KOPT-K1 (cell line): ENCODE measurements around the gene KCNJ13.

Experiments used
- H3K27ac ChIP-seq: fragments of 200-600 bp; sonication (generic); 2 replicates; pipeline ENCODE4 v1.5.1; 2016; ENCODE audit warnings: antibody characterized with exemption, mild to moderate bottlenecking, low read depth, low read length; ENCODE audit not compliant: poor library complexity, severe bottlenecking
- H3K36me3 ChIP-seq: fragments of 200-600 bp; sonication (generic); 2 replicates; pipeline ENCODE4 v1.5.1; 2017; ENCODE audit warnings: antibody characterized with exemption, mild to moderate bottlenecking, low read length, moderate library complexity; ENCODE audit not compliant: insufficient read depth
- H3K9me3 ChIP-seq: fragments of 200-600 bp; sonication (generic); 2 replicates; pipeline ENCODE4 v1.5.1; 2017; ENCODE audit warnings: antibody characterized with exemption, low read length, mild to moderate bottlenecking; ENCODE audit not compliant: insufficient read depth, poor library complexity, severe bottlenecking

The KCNJ13 gene

DNA sequence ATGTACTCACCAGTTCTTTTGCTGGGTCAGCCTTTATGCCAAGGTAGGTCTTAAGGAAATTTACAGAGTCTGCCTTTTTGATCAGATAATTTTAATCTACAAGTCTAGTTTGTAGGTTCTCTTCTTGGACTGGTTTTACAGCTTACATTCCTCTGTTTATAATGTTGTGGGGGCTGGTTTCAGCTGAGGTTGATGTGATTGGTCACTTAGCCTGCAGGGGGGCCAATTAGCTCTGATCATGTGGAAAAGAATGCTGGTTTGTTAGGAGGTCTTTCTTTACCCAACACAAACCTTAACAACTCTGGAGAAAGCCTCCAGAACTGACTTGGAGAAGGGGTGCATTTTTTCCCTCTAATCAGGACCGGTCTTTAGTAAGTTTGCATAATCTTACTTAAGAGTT is at the start of gene KCNJ13:
KCNJ13 (minus strand) TSS at position 131 of the 400 bp plus-strand sequence. CDS start 5,203 bp downstream, outside the sequence.
- Histone ChIP-seq H3K36me3 (peaks cover 42% of the 10 kb centered on the region), H3K27ac (no peak within 1 kb of the TSS)

DNA sequence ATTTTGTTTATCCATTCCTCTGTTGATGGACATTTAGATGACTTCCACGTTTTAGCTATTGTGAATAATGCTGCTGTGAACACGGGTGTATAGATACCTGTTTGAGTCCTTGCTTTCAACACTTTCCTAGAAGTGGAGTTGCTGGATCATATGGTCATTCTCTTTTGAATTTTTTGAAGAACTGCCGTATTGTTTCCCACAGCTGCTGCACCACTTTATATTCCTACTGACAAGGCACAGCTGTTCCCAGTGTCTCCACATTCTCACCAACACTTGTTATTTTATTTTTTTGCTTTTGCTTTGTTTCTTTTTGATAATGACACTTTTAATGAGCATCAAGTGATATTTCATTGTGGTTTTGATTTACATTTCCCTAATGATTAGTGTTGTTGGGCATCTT is 41.4 kb upstream of the KCNJ13 start:
- H3K27ac ChIP-seq, result no peak overlapping the region
- peaks cover 96% of the 10 kb centered on the region for H3K36me3 ChIP-seq

More for the DNA sequence above, at the start of gene KCNJ13:
- H3K9me3 ChIP-seq, result no peaks in the 10 kb centered on the region

DNA sequence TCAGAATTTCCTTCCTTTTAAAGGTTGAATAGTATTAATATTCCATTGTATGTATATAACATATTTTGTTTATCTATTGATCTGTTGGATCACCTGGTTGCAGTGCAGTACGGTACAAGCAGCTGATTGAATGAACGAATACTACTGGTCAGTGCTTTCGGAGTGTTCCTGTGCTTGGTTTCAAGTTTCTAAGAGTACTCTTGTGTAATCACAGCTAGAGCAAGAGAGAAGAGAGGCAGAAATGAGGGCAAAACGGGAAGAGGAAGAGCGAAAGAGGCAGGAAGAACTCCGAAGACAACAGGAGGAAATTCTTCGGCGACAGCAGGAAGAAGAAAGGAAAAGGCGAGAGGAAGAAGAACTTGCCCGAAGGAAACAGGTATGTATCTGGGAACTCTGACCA is 40.3 kb upstream of the KCNJ13 start:
- Histone ChIP-seq H3K9me3 (no peaks in the 10 kb centered on the region), H3K27ac (no peak overlapping the region), H3K36me3 (peaks cover 99% of the 10 kb centered on the region)

More for the DNA sequence above, 41.4 kb upstream of the KCNJ13 start:
- no peaks in the 10 kb centered on the region for H3K9me3 ChIP-seq

DNA sequence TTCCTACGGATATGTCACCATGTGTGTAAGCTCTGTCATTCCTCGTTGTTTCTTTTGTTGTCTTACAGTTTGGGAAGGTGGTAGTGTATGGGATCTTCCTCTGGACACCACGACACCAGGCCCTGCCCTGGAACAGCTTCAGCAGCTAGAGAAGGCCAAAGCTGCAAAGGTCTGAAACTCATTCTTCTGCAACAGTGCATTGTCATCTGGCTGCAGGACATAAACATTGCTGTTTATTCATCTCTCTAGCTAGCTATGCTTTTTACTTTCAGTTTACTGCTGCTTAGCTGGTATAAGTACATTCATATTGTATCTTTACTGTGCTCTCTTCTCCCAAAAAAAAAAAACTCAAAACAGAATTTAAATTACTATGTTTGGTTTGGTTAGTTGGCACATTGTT is 39.2 kb upstream of the KCNJ13 start:
- Histone ChIP-seq H3K9me3 (no peaks in the 10 kb centered on the region), H3K36me3 (peaks cover 99% of the 10 kb centered on the region), H3K27ac (no peak overlapping the region)

DNA sequence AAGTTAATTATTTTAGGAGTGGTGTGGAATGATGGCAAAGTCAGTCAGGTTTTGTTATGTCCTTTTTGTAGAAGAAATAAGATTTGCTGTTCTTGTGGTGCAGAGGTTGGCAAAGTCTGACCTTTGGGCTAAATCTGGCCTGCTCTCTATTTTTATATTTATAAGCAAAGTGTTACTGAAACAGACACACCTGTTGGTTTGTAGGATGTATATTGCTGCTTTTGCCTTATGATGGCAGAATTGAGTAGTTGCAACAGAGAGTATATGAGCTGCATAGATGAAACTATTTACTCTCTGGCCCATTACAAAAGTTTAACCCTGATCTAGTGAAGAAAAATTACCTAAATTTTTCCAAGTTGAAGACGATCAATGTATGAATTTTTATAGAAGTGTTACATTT is 34.1 kb upstream of the KCNJ13 start:
- no peak overlapping the region for H3K27ac ChIP-seq
- no peaks in the 10 kb centered on the region for H3K9me3 ChIP-seq
- H3K36me3 ChIP-seq, result peaks cover 95% of the 10 kb centered on the region

DNA sequence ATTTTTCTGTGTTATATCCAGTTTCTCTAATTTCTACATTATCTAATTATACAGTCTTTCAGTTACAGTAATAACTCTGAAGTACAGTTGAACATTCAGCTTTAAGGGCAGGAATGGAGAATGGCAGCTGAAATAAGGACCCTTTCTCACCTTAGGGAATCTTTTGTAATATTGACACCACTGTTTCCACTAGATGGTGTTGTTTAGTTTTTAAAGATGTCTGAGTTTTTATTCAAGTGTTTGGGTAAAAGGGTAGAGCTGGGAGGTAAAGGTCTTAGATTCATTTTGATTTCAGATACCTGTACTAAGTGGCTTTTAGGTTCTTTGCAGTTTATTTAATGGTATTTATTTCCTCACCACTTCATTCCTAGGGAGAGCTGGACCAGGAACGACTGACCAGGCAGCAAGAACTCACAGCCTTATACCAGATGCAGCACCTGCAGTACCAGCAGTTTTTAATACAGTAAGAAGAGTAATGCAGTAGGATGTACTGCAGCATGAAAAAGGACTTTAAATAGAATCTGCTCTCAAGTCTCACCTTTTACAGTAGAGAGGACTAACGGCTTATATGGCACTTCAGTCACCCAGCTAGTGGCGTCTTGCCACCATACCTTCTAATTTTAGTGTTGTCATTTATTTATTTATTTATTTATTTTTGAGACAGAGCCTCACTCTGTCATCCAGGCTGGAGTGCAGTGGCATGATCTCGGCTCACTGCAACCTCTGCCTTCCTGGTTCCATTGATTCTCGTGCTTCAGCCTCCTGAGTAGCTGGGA is 33.2 kb upstream of the KCNJ13 start:
- Histone ChIP-seq H3K27ac (no peak overlapping the region), H3K36me3 (peaks cover 92% of the 10 kb centered on the region), H3K9me3 (no peaks in the 10 kb centered on the region)

DNA sequence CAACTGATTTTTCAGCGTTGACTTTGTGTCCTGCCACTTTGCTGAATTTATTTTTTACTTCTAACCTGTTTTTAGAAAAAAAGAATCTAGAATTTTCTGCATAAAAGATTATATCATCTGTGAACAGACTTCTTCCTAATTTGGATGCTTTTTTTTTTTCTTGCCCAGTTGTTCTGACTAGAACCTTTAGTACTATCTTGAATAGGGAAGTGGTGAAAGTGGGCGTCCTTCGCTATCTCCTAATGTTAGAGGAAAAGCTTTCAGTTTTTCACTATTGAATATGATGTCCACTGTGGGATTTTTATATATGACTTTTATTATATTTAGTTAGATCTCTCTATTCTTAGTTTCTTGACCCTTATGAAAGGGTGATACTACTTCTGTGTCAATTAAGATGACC is 25.7 kb upstream of the KCNJ13 start:
- Histone ChIP-seq H3K27ac (no peak overlapping the region), H3K9me3 (peaks cover 17% of the 10 kb centered on the region), H3K36me3 (peaks cover 72% of the 10 kb centered on the region)

DNA sequence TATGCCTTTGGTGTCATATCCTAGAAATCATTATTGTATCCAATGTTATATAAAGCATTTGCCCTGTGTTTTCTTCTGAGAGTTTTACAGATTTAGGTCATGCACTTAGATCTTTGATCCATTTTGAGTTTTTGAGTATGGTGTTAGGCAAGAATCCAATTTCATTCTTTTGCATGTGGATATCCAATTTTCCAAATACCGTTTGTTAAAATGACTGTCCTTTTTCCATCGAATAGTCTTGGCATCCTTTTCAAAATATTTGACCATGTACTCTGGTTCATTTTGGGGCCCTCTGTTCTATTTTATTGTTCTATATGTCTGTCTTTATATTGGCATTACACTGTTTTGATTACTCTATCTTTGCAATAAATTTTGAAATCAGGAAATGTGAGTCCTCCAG is 23.8 kb upstream of the KCNJ13 start:
- peaks cover 17% of the 10 kb centered on the region for H3K9me3 ChIP-seq
- H3K36me3 ChIP-seq, result peaks cover 72% of the 10 kb centered on the region
- H3K27ac ChIP-seq, result no peak overlapping the region

DNA sequence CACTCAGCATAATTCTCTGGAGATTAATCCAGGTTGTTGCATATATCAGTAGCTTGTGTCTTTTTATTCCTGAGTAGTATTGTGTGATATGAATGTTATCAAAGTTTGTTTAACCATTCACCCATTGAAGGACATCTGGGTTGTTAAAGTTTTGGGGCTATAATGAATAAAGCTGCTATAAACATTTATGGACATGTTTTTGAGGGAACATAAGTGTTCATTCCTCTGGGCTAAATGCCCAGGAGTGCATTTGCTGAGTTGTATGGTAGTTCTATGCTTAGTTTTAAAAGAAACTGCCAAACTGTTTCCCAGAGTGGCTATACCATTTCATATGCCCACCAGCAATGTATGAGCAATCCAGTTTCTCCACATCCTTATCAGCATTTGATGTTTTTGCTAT is 21.8 kb upstream of the KCNJ13 start:
- peaks cover 17% of the 10 kb centered on the region for H3K9me3 ChIP-seq
- H3K36me3 ChIP-seq, result peaks cover 89% of the 10 kb centered on the region
- H3K27ac ChIP-seq, result no peak overlapping the region

DNA sequence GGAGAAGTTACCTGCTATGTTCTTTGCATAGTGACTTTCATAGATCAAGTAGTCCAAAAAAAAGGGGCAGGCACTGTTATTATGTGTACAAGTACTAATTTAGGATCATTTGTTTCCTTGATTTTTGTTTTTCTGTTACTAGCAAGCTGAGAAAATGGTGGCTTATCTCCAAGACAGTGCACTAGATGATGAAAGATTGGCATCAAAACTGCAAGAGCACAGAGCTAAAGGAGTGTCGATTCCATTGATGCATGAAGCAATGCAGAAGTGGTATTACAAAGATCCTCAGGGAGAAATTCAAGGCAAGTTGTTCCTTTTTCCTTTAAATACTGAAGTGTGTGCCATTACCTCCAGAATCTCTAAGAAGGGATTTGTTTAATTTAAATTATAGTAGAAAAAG is 19.6 kb upstream of the KCNJ13 start:
- Histone ChIP-seq H3K9me3 (no peaks in the 10 kb centered on the region), H3K27ac (no peak overlapping the region), H3K36me3 (peaks cover 90% of the 10 kb centered on the region)

DNA sequence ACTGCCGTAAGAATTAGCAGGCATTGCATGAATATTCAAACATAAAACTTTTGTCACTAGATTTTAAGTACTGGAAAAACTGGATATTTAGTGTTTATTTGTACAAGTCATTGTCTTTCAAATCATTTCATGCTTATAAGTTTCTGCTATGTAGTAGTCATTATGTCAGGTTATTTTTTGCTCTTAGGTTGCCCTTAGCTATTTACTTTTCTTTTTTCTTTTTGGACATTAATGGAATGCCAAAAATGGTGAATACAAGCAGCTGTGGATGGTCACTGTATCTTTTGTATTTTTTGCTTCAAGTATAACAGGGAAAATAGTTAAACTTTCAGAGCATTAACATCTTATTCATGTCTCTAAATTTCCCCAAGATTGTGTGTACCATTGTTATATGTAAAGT is 18.6 kb upstream of the KCNJ13 start:
- Histone ChIP-seq H3K27ac (no peak overlapping the region), H3K9me3 (no peaks in the 10 kb centered on the region), H3K36me3 (peaks cover 90% of the 10 kb centered on the region)

DNA sequence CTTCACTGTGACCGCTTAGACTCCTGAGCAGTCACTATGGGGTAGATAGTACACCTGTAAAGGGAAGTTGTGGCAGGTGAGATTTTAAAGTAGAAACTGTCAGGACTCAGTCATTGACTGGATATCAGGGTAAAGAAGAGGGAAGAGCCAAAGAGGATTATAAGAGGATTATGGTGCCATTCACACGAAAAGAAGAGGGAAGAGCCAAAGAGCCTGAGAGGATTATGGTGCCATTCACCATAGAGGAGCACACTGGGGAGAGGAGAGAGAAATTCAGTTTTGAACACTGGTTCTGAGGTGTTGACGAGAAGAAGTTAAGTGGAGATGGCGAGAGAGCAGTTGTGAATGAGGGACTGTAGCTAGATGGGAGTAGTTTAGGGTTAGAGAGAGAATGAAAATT is 16.9 kb upstream of the KCNJ13 start:
- Histone ChIP-seq H3K36me3 (peaks cover 99% of the 10 kb centered on the region), H3K9me3 (no peaks in the 10 kb centered on the region), H3K27ac (no peak overlapping the region)

DNA sequence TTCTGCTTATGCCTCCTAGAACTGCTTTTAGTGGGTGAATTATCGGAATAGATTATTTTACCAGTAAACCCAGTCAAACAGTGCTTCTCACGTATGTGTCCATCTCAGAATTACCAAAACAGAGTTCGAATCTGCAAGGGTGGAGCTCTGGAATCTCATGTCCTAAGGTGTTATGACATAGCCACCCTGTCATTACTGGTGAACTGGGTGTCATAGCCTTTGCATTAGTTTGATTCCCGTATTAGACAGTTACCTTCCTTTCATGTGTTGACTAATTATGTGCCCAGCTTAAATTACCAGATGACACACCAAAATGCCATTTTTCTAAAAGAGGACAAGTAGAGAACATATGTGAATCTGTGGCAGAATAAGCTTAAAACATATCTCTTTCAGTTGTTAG is 15.2 kb upstream of the KCNJ13 start:
- no peak overlapping the region for H3K27ac ChIP-seq
- H3K9me3 ChIP-seq, result no peaks in the 10 kb centered on the region
- peaks cover 97% of the 10 kb centered on the region for H3K36me3 ChIP-seq

DNA sequence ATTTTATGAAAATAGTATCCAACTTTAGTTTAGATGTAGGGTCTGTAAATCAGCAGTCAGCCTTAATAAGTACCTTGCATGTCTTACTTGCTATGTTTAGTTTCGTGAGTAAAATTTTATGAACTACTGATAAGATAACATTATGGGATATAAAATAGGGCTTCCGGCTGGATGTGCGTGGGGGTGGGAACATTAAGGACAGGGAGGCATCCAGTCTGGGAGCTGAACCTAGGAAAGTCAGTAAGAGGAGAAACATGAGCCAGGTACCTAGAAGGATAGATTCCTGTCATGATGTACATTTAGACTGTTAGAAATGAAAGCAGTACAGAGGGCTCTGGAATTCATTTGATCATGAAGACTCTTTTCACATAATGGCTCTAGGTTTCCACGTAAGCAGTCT is 12.7 kb upstream of the KCNJ13 start:
- no peak overlapping the region for H3K27ac ChIP-seq
- peaks cover 78% of the 10 kb centered on the region for H3K36me3 ChIP-seq
- H3K9me3 ChIP-seq, result no peaks in the 10 kb centered on the region

DNA sequence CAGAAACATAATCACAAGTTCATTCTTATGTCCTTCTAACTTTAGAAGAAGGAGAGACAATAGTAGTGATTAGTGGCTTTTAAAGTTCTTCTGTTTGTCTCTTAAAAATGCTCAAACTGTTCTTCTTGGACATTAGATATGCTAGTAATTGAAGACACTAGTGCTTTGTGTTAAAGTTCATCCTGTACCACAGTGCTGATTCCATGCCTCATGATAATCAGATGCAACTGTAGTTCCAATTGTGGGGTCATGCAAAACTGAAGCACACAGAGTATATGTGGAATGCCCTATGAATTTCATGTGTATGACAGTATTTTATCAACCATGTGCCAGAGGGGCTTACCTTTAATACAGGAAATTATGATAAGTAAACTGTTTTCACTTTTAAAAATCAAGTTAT is 11.4 kb upstream of the KCNJ13 start:
- H3K36me3 ChIP-seq, result peaks cover 65% of the 10 kb centered on the region
- no peak overlapping the region for H3K27ac ChIP-seq
- no peaks in the 10 kb centered on the region for H3K9me3 ChIP-seq

DNA sequence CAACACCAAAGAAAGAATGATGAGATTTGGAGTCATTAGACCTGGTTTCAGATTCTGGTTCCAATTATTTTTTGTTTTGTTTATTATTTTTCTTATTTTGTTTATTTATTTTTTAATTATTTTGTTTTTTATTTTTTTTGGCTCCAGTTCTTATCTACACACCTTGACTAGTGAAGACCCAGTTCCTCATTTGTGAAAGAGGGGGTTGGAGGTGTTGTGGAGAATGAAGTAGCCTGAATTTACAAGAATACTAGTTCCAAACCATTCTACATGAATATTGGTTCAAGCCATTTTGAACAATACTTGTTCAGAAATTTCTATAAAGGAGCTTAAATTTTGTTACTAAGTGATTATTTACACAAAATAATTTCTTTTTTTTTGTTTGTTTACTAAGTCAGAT is 6.9 kb upstream of the KCNJ13 start:
- no peak overlapping the region for H3K27ac ChIP-seq
- peaks cover 36% of the 10 kb centered on the region for H3K36me3 ChIP-seq
- no peaks in the 10 kb centered on the region for H3K9me3 ChIP-seq
